HEK293 (cell line): ENCODE measurements around the gene SEMA4B.

Source experiments
- FEZF1 ChIP-seq: fragments of 450-650 bp; formaldehyde crosslinking; IDR thresholded peaks from 2 replicates; pipeline ENCODE4 v1.5.1; 2016; ENCODE audit warnings: missing biosample characterization, missing genetic modification characterization
- HIC1 ChIP-seq: fragments of 450-650 bp; formaldehyde crosslinking; IDR thresholded peaks from 2 replicates; pipeline ENCODE4 v1.5.1; 2016; ENCODE audit warnings: missing biosample characterization, missing genetic modification characterization
- KLF8 ChIP-seq: fragments of 450-650 bp; formaldehyde crosslinking; IDR thresholded peaks from 2 replicates; pipeline ENCODE4 v1.5.1; 2016; ENCODE audit warnings: missing biosample characterization, missing genetic modification characterization
- OSR2 ChIP-seq: fragments of 450-650 bp; formaldehyde crosslinking; IDR thresholded peaks from 2 replicates; pipeline ENCODE4 v1.5.1; 2016; ENCODE audit warnings: missing biosample characterization, missing genetic modification characterization
- PATZ1 ChIP-seq: fragments of 450-650 bp; formaldehyde crosslinking; IDR thresholded peaks from 2 replicates; pipeline ENCODE4 v1.5.1; 2016; ENCODE audit warnings: missing biosample characterization, missing genetic modification characterization
- PRDM10 ChIP-seq: fragments of 450-650 bp; formaldehyde crosslinking; IDR thresholded peaks from 2 replicates; pipeline ENCODE4 v1.5.1; 2016; ENCODE audit warnings: missing biosample characterization, missing genetic modification characterization
- ZBTB44 ChIP-seq: fragments of 450-650 bp; IDR thresholded peaks from 2 replicates; pipeline ENCODE4 v1.5.1; 2018; ENCODE audit warnings: missing biosample characterization, mild to moderate bottlenecking, missing genetic modification characterization
- ZFHX2 ChIP-seq: fragments of 450-650 bp; formaldehyde crosslinking; conservative IDR thresholded peaks from 2 replicates; pipeline ENCODE4 v1.5.1; 2016; ENCODE audit warnings: missing biosample characterization, missing genetic modification characterization
- ZNF274 ChIP-seq, 2 experiments: fragments of 200-500 bp in 1 of 2; fragments of 450-650 bp in 1 of 2; sonication (Bioruptor generic) in 1 of 2; formaldehyde crosslinking in 1 of 2; IDR thresholded peaks; 2 replicates each; pipeline versions ENCODE4 v1.5.1 to v1.6.1; 2014 to 2016; ENCODE audit warnings: borderline replicate concordance in 1 of 2, inconsistent platforms in 1 of 2, low read length in 1 of 2, missing biosample characterization in 1 of 2, missing genetic modification characterization in 1 of 2
- ZNF335 ChIP-seq: fragments of 450-650 bp; formaldehyde crosslinking; conservative IDR thresholded peaks from 2 replicates; pipeline ENCODE4 v1.5.1; 2016; ENCODE audit warnings: missing biosample characterization, missing genetic modification characterization
- ZNF341 ChIP-seq: fragments of 450-650 bp; formaldehyde crosslinking; IDR thresholded peaks from 2 replicates; pipeline ENCODE4; 2016; ENCODE audit warnings: low read depth, missing biosample characterization, missing genetic modification characterization
- ZNF513 ChIP-seq: fragments of 450-650 bp; IDR thresholded peaks from 2 replicates; pipeline ENCODE4 v1.5.1; 2018; ENCODE audit warnings: missing biosample characterization, missing genetic modification characterization
- ZNF518A ChIP-seq: fragments of 450-650 bp; formaldehyde crosslinking; conservative IDR thresholded peaks from 2 replicates; pipeline ENCODE4 v1.5.1; 2016; ENCODE audit warnings: low read depth, missing biosample characterization, missing genetic modification characterization
- ZNF521 ChIP-seq: fragments of 450-650 bp; formaldehyde crosslinking; IDR thresholded peaks from 2 replicates; pipeline ENCODE4 v1.5.1; 2017; ENCODE audit warnings: missing biosample characterization, mild to moderate bottlenecking, missing genetic modification characterization
- ZNF560 ChIP-seq: fragments of 450-650 bp; formaldehyde crosslinking; IDR thresholded peaks from 2 replicates; pipeline ENCODE4 v1.5.1; 2017; ENCODE audit warnings: missing biosample characterization, missing genetic modification characterization, borderline replicate concordance
- ZNF596 ChIP-seq: fragments of 450-650 bp; IDR thresholded peaks from 2 replicates; pipeline ENCODE4 v1.5.0; 2018; ENCODE audit warnings: missing biosample characterization, mild to moderate bottlenecking, missing genetic modification characterization, moderate library complexity
- ZNF777 ChIP-seq: fragments of 450-650 bp; formaldehyde crosslinking; IDR thresholded peaks from 2 replicates; pipeline ENCODE4 v1.5.1; 2017; ENCODE audit warnings: missing biosample characterization, missing genetic modification characterization, borderline replicate concordance
- ZSCAN18 ChIP-seq: fragments of 450-650 bp; formaldehyde crosslinking; IDR thresholded peaks from 2 replicates; pipeline ENCODE4 v1.5.1; 2016; ENCODE audit warnings: missing biosample characterization, missing genetic modification characterization

Gene SEMA4B

GRCh38 chr15:90201130-90201943 is at the start of gene SEMA4B (continued):
- TF ChIP-seq PRDM10 (tag by site-specific recombination) (peak; percentile 7; the same call in 1 of the 2 replicates), ZNF513 (tag by site-specific recombination) (peak; percentile 30; the same call in 1 of the 2 replicates), ZNF560 (tag by site-specific recombination) (0 out of 2 replicates have a peak, but pooled peaks have one; percentile 21), ZNF335 (tag by site-specific recombination) (peak; percentile 87), HIC1 (tag by site-specific recombination) (peak; percentile 23; the same call in 1 of the 2 replicates), OSR2 (tag by site-specific recombination) (peak; percentile 87), KLF8 (tag by site-specific recombination) (peak; percentile 65; the same call in 1 of the 2 replicates), ZNF518A (tag by site-specific recombination) (no peak), ZNF274 (IDR thresholded peaks at IDR 0.05; ENCODE audit: low read length) (no peak), ZNF274 (tag by site-specific recombination; IDR thresholded peaks at IDR 0.05; ENCODE audit: borderline replicate concordance) (no peak), ZBTB44 (tag by site-specific recombination) (peak; percentile 54), ZNF596 (tag by site-specific recombination) (0 out of 2 replicates have a peak, but pooled peaks have one; percentile 30), ZNF521 (tag by site-specific recombination) (no peak), ZSCAN18 (no peak), ZNF341 (peak; percentile 44; the same call in 1 of the 2 replicates), ZFHX2 (peak; percentile 82), FEZF1 (tag by site-specific recombination) (no peak), PATZ1 (0 out of 2 replicates have a peak, but pooled peaks have one; percentile 45), ZNF777 (no peak)
